Loucy (cell line): ENCODE data around the gene FAM53B.

Source experiments
- H2AFZ ChIP-seq: fragments of 200-600 bp; sonication (generic); 2 replicates; pipeline ENCODE4 v1.6.0; 2016; ENCODE audit warnings: antibody characterized with exemption, mild to moderate bottlenecking, low read length, moderate library complexity
- H3F3A ChIP-seq: fragments of 200-600 bp; 2 replicates; pipeline ENCODE4 v1.6.0; 2016; ENCODE audit warnings: antibody characterized with exemption, low read depth, mild to moderate bottlenecking
- H3K27me3 ChIP-seq: fragments of 200-600 bp; sonication (generic); 2 replicates; pipeline ENCODE4 v1.6.1; 2014; ENCODE audit warnings: low read length, mild to moderate bottlenecking; ENCODE audit not compliant: insufficient read depth, poor library complexity, severe bottlenecking
- H3K36me3 ChIP-seq: fragments of 200-600 bp; sonication (generic); 2 replicates; pipeline ENCODE4 v1.6.1; 2016; ENCODE audit warnings: low read length; ENCODE audit not compliant: insufficient read depth
- H3K4me1 ChIP-seq: fragments of 200-600 bp; sonication (generic); 2 replicates; pipeline ENCODE4 v1.5.1; 2014; ENCODE audit warnings: low read length, mild to moderate bottlenecking; ENCODE audit not compliant: insufficient read depth, poor library complexity, severe bottlenecking
- H3K4me2 ChIP-seq: fragments of 200-600 bp; sonication (generic); 2 replicates; pipeline ENCODE4 v1.6.0; 2014; ENCODE audit warnings: antibody characterized with exemption, low read length, low read depth, mild to moderate bottlenecking; ENCODE audit not compliant: poor library complexity, severe bottlenecking
- H3K4me3 ChIP-seq: fragments of 200-600 bp; sonication (generic); 2 replicates; pipeline ENCODE4 v1.5.1; 2014; ENCODE audit warnings: low read length, mild to moderate bottlenecking, mixed read lengths; ENCODE audit not compliant: poor library complexity, severe bottlenecking
- H3K79me2 ChIP-seq: fragments of 200-600 bp; sonication (generic); 2 replicates; pipeline ENCODE4 v1.6.1; 2014; ENCODE audit warnings: low read length; ENCODE audit not compliant: insufficient read depth
- H3K9ac ChIP-seq: fragments of 200-600 bp; sonication (generic); 2 replicates; pipeline ENCODE4 v1.6.0; 2014; ENCODE audit warnings: mild to moderate bottlenecking, low read depth, low read length, moderate library complexity; ENCODE audit not compliant: poor library complexity, severe bottlenecking
- H3K9me2 ChIP-seq: fragments of 200-600 bp; sonication (generic); replicated peaks from 2 replicates; pipeline ENCODE4 v1.6.1; 2016; ENCODE audit warnings: low read depth, low read length, mixed read lengths
- H3K9me3 ChIP-seq: fragments of 200-600 bp; sonication (generic); 2 replicates; pipeline ENCODE4 v1.6.1; 2014; ENCODE audit warnings: mild to moderate bottlenecking, antibody characterized with exemption, low read length, low read depth; ENCODE audit not compliant: insufficient read depth
- H4K20me1 ChIP-seq: fragments of 200-600 bp; sonication (generic); 2 replicates; pipeline ENCODE4 v1.6.0; 2014; ENCODE audit warnings: antibody characterized with exemption, low read length, mild to moderate bottlenecking; ENCODE audit not compliant: insufficient read depth, poor library complexity, severe bottlenecking
- EZH2phosphoT487 ChIP-seq: fragments of 200-600 bp; IDR thresholded peaks from 2 replicates; pipeline ENCODE4 v1.6.1; 2018; ENCODE audit warnings: antibody characterized with exemption, mild to moderate bottlenecking, moderate library complexity, borderline replicate concordance
- TF ChIP-seq, protein P1 (sequence below): fragments of 200-600 bp; sonication (generic); conservative IDR thresholded peaks from 2 replicates; pipeline ENCODE4 v1.5.1; 2014; ENCODE audit warnings: mild to moderate bottlenecking, antibody characterized with exemption, low read length

Gene FAM53B

DNA sequence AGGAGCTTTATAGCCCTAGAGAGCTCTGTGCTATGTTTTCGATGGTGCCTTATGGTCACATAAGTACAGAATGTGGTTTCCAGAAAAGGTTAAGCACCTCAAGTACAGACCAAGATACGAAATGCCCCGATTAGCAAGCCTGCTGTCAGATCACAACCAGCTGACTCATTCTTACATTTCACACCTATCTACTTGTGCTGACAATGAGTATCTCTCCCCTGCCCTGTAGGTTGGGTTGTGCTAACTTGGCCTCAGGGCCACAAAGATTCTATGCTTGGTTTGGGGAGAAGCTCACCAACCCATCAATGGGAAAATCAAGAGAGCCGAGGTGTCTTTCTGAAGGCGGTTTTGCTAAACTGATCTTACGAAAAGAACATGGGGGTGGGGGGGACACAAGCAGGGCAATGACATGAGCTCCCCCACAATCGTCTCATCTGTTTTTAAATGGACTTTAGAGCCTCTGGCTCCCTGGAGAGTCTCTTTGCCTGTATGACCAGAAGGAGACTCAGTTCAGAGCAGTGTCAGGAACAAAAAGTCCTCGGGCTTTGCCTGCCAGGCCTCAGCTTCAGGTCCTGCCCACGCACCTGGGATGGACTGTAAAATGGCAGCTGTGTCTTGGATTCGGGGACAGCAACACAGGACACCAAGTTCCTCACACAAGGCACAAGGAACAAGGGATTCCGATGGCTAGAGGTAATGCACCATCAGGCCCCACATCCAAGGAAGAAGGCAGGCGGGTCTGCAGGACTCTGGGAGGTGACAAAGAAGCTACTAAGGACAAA lies 55.1 kb downstream of the FAM53B start:
- Histone ChIP-seq H3K4me1 (peaks cover 8% of the 10 kb centered on the region), H3K27me3 (no peaks in the 10 kb centered on the region), H3K36me3 (peaks cover 43% of the 10 kb centered on the region; the same call in 1 of the 2 replicates), H3K9ac (no peak overlapping the region), H3K9me2 (no peaks in the 10 kb centered on the region), H2AFZ (no peak overlapping the region), H3K9me3 (no peaks in the 10 kb centered on the region), H3F3A (no peaks in the 10 kb centered on the region), H3K4me2 (no peak overlapping the region), H3K4me3 (no peak overlapping the region), H3K79me2 (peaks cover 5% of the 10 kb centered on the region; the same call in 1 of the 2 replicates), H4K20me1 (no peaks in the 10 kb centered on the region)
- TF ChIP-seq EZH2phosphoT487, result no peak
- TF ChIP-seq, protein P1, sequence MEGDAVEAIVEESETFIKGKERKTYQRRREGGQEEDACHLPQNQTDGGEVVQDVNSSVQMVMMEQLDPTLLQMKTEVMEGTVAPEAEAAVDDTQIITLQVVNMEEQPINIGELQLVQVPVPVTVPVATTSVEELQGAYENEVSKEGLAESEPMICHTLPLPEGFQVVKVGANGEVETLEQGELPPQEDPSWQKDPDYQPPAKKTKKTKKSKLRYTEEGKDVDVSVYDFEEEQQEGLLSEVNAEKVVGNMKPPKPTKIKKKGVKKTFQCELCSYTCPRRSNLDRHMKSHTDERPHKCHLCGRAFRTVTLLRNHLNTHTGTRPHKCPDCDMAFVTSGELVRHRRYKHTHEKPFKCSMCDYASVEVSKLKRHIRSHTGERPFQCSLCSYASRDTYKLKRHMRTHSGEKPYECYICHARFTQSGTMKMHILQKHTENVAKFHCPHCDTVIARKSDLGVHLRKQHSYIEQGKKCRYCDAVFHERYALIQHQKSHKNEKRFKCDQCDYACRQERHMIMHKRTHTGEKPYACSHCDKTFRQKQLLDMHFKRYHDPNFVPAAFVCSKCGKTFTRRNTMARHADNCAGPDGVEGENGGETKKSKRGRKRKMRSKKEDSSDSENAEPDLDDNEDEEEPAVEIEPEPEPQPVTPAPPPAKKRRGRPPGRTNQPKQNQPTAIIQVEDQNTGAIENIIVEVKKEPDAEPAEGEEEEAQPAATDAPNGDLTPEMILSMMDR, result no peak

DNA sequence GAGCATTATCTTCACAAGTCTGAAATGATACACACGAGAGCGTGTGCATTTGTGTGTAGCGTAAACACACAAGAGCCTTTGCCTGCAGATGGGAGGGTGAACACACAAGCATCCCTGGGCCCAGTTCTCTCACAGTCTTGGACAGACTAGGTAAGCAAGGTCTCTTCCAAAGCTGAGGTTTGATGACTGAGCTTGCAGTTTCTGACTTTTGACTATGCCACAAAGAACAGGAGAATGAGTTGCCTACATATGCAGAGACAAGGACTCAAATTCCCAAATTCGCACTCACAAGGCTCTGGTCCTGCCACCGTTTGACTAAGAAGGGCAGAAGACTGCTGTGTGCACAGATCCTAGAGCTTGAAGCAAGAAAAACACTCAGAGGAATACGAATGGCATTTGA lies 55.8 kb downstream of the FAM53B start:
- Histone ChIP-seq H3K36me3 (peaks cover 36% of the 10 kb centered on the region; the same call in 1 of the 2 replicates), H4K20me1 (no peaks in the 10 kb centered on the region), H3K79me2 (peaks cover 10% of the 10 kb centered on the region; the same call in 1 of the 2 replicates), H3K4me3 (no peak overlapping the region), H3F3A (no peaks in the 10 kb centered on the region), H3K4me2 (no peak overlapping the region), H3K9ac (no peak overlapping the region), H2AFZ (no peak overlapping the region), H3K9me3 (no peaks in the 10 kb centered on the region), H3K27me3 (no peaks in the 10 kb centered on the region), H3K4me1 (peaks cover 14% of the 10 kb centered on the region), H3K9me2 (no peaks in the 10 kb centered on the region)
- TF ChIP-seq EZH2phosphoT487, result no peak
- TF ChIP-seq, protein P1, result no peak

DNA sequence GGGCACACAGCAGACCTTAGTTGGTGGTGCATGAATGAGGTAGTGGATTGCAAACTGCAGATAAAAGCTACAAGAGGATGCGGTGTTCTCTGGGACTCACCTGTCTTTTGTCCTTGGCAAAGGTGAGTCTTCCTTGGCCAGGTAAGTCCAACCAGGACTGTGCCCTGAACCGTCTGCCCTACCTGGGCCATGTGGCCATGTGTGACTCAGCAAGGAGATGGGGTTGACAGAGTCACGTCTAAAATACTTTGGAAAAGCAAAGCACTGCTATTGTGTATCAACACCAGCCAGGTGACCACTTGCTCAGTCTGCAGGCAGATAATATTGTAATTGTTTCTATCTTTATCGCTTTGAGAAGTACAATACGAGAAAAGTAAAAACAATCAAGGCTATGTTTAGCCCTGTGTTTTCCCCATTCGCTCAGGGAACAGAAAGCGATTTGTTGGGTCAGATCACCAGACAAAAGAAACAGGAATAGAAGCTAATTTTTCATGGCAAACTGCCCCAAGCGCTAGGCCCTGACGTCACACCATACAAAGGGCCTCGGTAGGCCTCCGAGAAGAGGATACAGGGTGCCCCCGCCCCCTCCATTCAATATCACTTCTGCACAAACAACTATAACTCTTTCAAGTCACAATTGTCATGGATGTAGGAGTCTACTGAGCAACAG lies 57.3 kb downstream of the FAM53B start:
- no peak overlapping the region for H3K4me3 ChIP-seq
- H3K9me3 ChIP-seq, result no peaks in the 10 kb centered on the region
- H4K20me1 ChIP-seq, result no peaks in the 10 kb centered on the region
- no peaks in the 10 kb centered on the region for H3F3A ChIP-seq
- H3K4me1 ChIP-seq, result peaks cover 14% of the 10 kb centered on the region
- H3K27me3 ChIP-seq, result no peaks in the 10 kb centered on the region
- peaks cover 31% of the 10 kb centered on the region; the same call in 1 of the 2 replicates for H3K36me3 ChIP-seq
- H2AFZ ChIP-seq, result no peak overlapping the region
- no peaks in the 10 kb centered on the region for H3K9me2 ChIP-seq
- H3K4me2 ChIP-seq, result no peak overlapping the region
- peaks cover 10% of the 10 kb centered on the region; the same call in 1 of the 2 replicates for H3K79me2 ChIP-seq
- no peak for TF ChIP-seq EZH2phosphoT487
- TF ChIP-seq, protein P1, result no peak
- no peak overlapping the region for H3K9ac ChIP-seq
